OCI-LY1 (cell line): ENCODE data around the gene WWOX.

Source experiments
- H2AFZ ChIP-seq: fragments of 200-600 bp; sonication (generic), shearing (Covaris generic); 2 replicates; pipeline ENCODE4 v1.6.0; 2014; ENCODE audit warnings: antibody characterized with exemption, mild to moderate bottlenecking, low read length
- H3F3A ChIP-seq: fragments of 200-600 bp; sonication (generic), shearing (Covaris generic); 2 replicates; pipeline ENCODE4 v1.6.0; 2014; ENCODE audit warnings: mild to moderate bottlenecking, antibody characterized with exemption, low read length, moderate library complexity; ENCODE audit not compliant: insufficient read depth
- H3K27ac ChIP-seq: fragments of 200-600 bp; sonication (generic); 2 replicates; pipeline ENCODE4 v1.5.1; 2014; ENCODE audit warnings: low read length, mixed run types, mild to moderate bottlenecking, low read depth; ENCODE audit not compliant: poor library complexity, severe bottlenecking
- H3K27me3 ChIP-seq: fragments of 200-600 bp; sonication (generic); 2 replicates; pipeline ENCODE4 v1.6.0; 2014; ENCODE audit warnings: antibody characterized with exemption, mild to moderate bottlenecking, low read length, moderate library complexity; ENCODE audit not compliant: insufficient read depth
- H3K36me3 ChIP-seq: fragments of 200-600 bp; sonication (generic); 2 replicates; pipeline ENCODE4 v1.6.1; 2014; ENCODE audit warnings: mild to moderate bottlenecking, antibody characterized with exemption, low read length, moderate library complexity, mixed read lengths; ENCODE audit not compliant: insufficient read depth
- H3K4me1 ChIP-seq: fragments of 200-600 bp; sonication (generic); 2 replicates; pipeline ENCODE4 v1.5.1; 2014; ENCODE audit warnings: mild to moderate bottlenecking, low read length, moderate library complexity; ENCODE audit not compliant: insufficient read depth, severe bottlenecking
- H3K4me2 ChIP-seq: fragments of 200-600 bp; sonication (generic), shearing (Covaris generic); 2 replicates; pipeline ENCODE4 v1.6.1; 2014; ENCODE audit warnings: low read length
- H3K4me3 ChIP-seq: fragments of 200-600 bp; sonication (generic); 2 replicates; pipeline ENCODE4 v1.5.1; 2014; ENCODE audit warnings: low read length, low read depth, mild to moderate bottlenecking, mixed read lengths; ENCODE audit not compliant: poor library complexity, severe bottlenecking
- H3K79me2 ChIP-seq: fragments of 200-600 bp; shearing (Covaris generic); 2 replicates; pipeline ENCODE4 v1.6.1; 2016; ENCODE audit warnings: mixed run types, low read length, mixed read lengths; ENCODE audit not compliant: insufficient read depth
- H3K9ac ChIP-seq: fragments of 200-600 bp; sonication (generic), shearing (Covaris generic); 2 replicates; pipeline ENCODE4 v1.6.1; 2014; ENCODE audit warnings: mild to moderate bottlenecking, low read length, mixed read lengths
- H3K9me2 ChIP-seq: fragments of 200-600 bp; sonication (generic), shearing (Covaris generic); 2 replicates; pipeline ENCODE4 v1.6.1; 2014; ENCODE audit warnings: low read depth, mild to moderate bottlenecking, low read length, mixed read lengths
- H3K9me3 ChIP-seq: fragments of 200-600 bp; shearing (Covaris generic); 2 replicates; pipeline ENCODE4 v1.6.1; 2014; ENCODE audit warnings: low read length, mixed read lengths
- H4K20me1 ChIP-seq: fragments of 200-600 bp; sonication (generic), shearing (Covaris generic); 2 replicates; pipeline ENCODE4 v1.6.0; 2016; ENCODE audit warnings: mild to moderate bottlenecking, low read length; ENCODE audit not compliant: insufficient read depth
- CTCF ChIP-seq: fragments of 200-600 bp; sonication (generic), shearing (Covaris generic); IDR thresholded peaks from 2 replicates; pipeline ENCODE4 v1.5.1; 2017; ENCODE audit warnings: mild to moderate bottlenecking, antibody characterized with exemption, low read length, moderate library complexity, mixed read lengths
- EZH2 ChIP-seq: fragments of 200-600 bp; sonication (generic), shearing (Covaris generic); IDR thresholded peaks from 2 replicates; pipeline ENCODE4 v1.8.0; 2017; ENCODE audit warnings: borderline replicate concordance, mixed run types, mild to moderate bottlenecking, antibody characterized with exemption, low read length, moderate library complexity, mixed read lengths

Gene WWOX

GRCh38 chr16:78365366-78365765, 265.9 kb downstream of the WWOX start:
- Histone ChIP-seq H3K9ac (no peak overlapping the region), H3F3A (no peaks in the 10 kb centered on the region), H3K27me3 (no peaks in the 10 kb centered on the region), H3K4me2 (no peak overlapping the region), H2AFZ (no peak overlapping the region), H4K20me1 (no peaks in the 10 kb centered on the region), H3K79me2 (no peaks in the 10 kb centered on the region), H3K27ac (no peak overlapping the region), H3K4me1 (no peaks in the 10 kb centered on the region), H3K36me3 (no peaks in the 10 kb centered on the region), H3K9me2 (no peaks in the 10 kb centered on the region), H3K4me3 (no peak overlapping the region), H3K9me3 (no peaks in the 10 kb centered on the region)
- no peak for TF ChIP-seq EZH2
- TF ChIP-seq CTCF: no peak

GRCh38 chr16:78368121-78369102, 269.0 kb downstream of the WWOX start:
- Histone ChIP-seq H3K9ac (no peak overlapping the region), H2AFZ (no peak overlapping the region), H3K4me2 (no peak overlapping the region), H3K27me3 (no peaks in the 10 kb centered on the region), H3K4me3 (no peak overlapping the region), H3K27ac (no peak overlapping the region), H3K9me2 (no peaks in the 10 kb centered on the region), H3F3A (no peaks in the 10 kb centered on the region), H3K9me3 (no peaks in the 10 kb centered on the region), H3K79me2 (no peaks in the 10 kb centered on the region), H4K20me1 (no peaks in the 10 kb centered on the region), H3K36me3 (no peaks in the 10 kb centered on the region), H3K4me1 (no peaks in the 10 kb centered on the region)
- no peak for TF ChIP-seq CTCF
- no peak for TF ChIP-seq EZH2

- no peaks in the 10 kb centered on the region for H3K36me3 ChIP-seq
- no peak for TF ChIP-seq EZH2
- TF ChIP-seq CTCF: no peak
- no peak overlapping the region for H3K27ac ChIP-seq
- H3K4me3 ChIP-seq: no peak overlapping the region
- H3K9me2 ChIP-seq: no peaks in the 10 kb centered on the region
- H3K79me2 ChIP-seq: no peaks in the 10 kb centered on the region
- H3K27me3 ChIP-seq: no peaks in the 10 kb centered on the region
- H2AFZ ChIP-seq: no peak overlapping the region
- H3K4me2 ChIP-seq: no peak overlapping the region
- H3K9me3 ChIP-seq: no peaks in the 10 kb centered on the region
- H3K4me1 ChIP-seq: no peaks in the 10 kb centered on the region
- no peak overlapping the region for H3K9ac ChIP-seq
- H3F3A ChIP-seq: no peaks in the 10 kb centered on the region
- no peaks in the 10 kb centered on the region for H4K20me1 ChIP-seq
Measured at GRCh38 chr16:78372277-78372676, 272.8 kb downstream of the WWOX start.
